HEK293 (cell line): ENCODE data around the gene FGF23.

Source experiments
- CTCF ChIA-PET: fragments of 350-600 bp; formaldehyde crosslinking; extraction: SDS; loops from one replicate; lab custom pipeline; 2021; ENCODE audit warnings: antibody characterized with exemption; lab: Yijun Ruan, JAX
- POLR2A ChIA-PET: fragments of 300-600 bp; formaldehyde crosslinking; extraction: SDS; loops from one replicate; lab custom pipeline; 2020; ENCODE audit warnings: antibody characterized with exemption, inconsistent platforms; lab: Yijun Ruan, JAX
- H3K27ac ChIP-seq: fragments of 200-500 bp; sonication (Bioruptor generic); 2 replicates; pipeline ENCODE4 v1.5.1; 2014; ENCODE audit warnings: low read depth, low read length, control low read depth, inconsistent platforms; ENCODE audit errors: extremely low read depth
- H3K36me3 ChIP-seq, 2 experiments: fragments of 200-500 bp in 1 of 2; sonication (Bioruptor generic) in 1 of 2; 1 replicate in 1 of 2; 2 replicates in 1 of 2; pipeline ENCODE4 v1.5.1; 2014 to 2017; ENCODE audit warnings: inconsistent platforms in 2 of 2, low read length in 2 of 2; ENCODE audit not compliant: control insufficient read depth in 2 of 2, insufficient read depth in 1 of 2
- H3K4me1 ChIP-seq: fragments of 200-500 bp; sonication (Bioruptor generic); 2 replicates; pipeline ENCODE4 v1.5.1; 2014; ENCODE audit warnings: mild to moderate bottlenecking, low read length, inconsistent platforms; ENCODE audit not compliant: control insufficient read depth, insufficient read depth
- H3K4me3 ChIP-seq: 2 replicates; pipeline ENCODE4 v1.5.1; 2011; ENCODE audit warnings: low read depth, mild to moderate bottlenecking, control low read depth, low read length, moderate library complexity
- H3K9me3 ChIP-seq: fragments of 200-500 bp; sonication (Bioruptor generic); 2 replicates; pipeline ENCODE4 v1.5.1; 2014; ENCODE audit warnings: low read depth, low read length, inconsistent platforms; ENCODE audit not compliant: control insufficient read depth, insufficient read depth
- BCL11A ChIP-seq: fragments of 450-650 bp; formaldehyde crosslinking; IDR thresholded peaks from 2 replicates; pipeline ENCODE4 v1.5.1; 2016; ENCODE audit warnings: low read depth, missing biosample characterization, missing genetic modification characterization
- BCL11B ChIP-seq: fragments of 450-650 bp; formaldehyde crosslinking; IDR thresholded peaks from 2 replicates; pipeline ENCODE4 v1.5.1; 2016; ENCODE audit warnings: low read depth, missing biosample characterization, missing genetic modification characterization
- EGR2 ChIP-seq: fragments of 450-650 bp; formaldehyde crosslinking; IDR thresholded peaks from 2 replicates; pipeline ENCODE4 v1.5.1; 2016; ENCODE audit warnings: low read depth, missing biosample characterization, missing genetic modification characterization
- GFI1B ChIP-seq: fragments of 450-650 bp; formaldehyde crosslinking; IDR thresholded peaks from 2 replicates; pipeline ENCODE4 v1.5.1; 2016; ENCODE audit warnings: missing biosample characterization, missing genetic modification characterization
- KLF8 ChIP-seq: fragments of 450-650 bp; formaldehyde crosslinking; IDR thresholded peaks from 2 replicates; pipeline ENCODE4 v1.5.1; 2016; ENCODE audit warnings: missing biosample characterization, missing genetic modification characterization
- KLF9 ChIP-seq: fragments of 450-650 bp; formaldehyde crosslinking; IDR thresholded peaks from 2 replicates; pipeline ENCODE4 v1.5.1; 2016; ENCODE audit warnings: missing biosample characterization, missing genetic modification characterization, low read depth
- PRDM1 ChIP-seq: fragments of 450-650 bp; formaldehyde crosslinking; IDR thresholded peaks from 2 replicates; pipeline ENCODE4; 2016; ENCODE audit warnings: missing biosample characterization, missing genetic modification characterization
- ZBTB48 ChIP-seq: fragments of 450-650 bp; formaldehyde crosslinking; IDR thresholded peaks from 2 replicates; pipeline ENCODE4 v1.5.1; 2016; ENCODE audit warnings: missing biosample characterization, missing genetic modification characterization
- ZNF112 ChIP-seq: fragments of 450-650 bp; formaldehyde crosslinking; IDR thresholded peaks from 2 replicates; pipeline ENCODE4 v1.5.0; 2017; ENCODE audit warnings: missing biosample characterization, missing genetic modification characterization
- ZNF132 ChIP-seq: fragments of 450-650 bp; formaldehyde crosslinking; IDR thresholded peaks from 2 replicates; pipeline ENCODE4 v1.5.1; 2017; ENCODE audit warnings: missing biosample characterization, missing genetic modification characterization, borderline replicate concordance
- ZNF133 ChIP-seq: fragments of 450-650 bp; formaldehyde crosslinking; IDR thresholded peaks from 2 replicates; pipeline ENCODE4 v1.5.1; 2016; ENCODE audit warnings: missing biosample characterization, missing genetic modification characterization
- ZNF433 ChIP-seq: fragments of 450-650 bp; formaldehyde crosslinking; IDR thresholded peaks from 2 replicates; pipeline ENCODE4 v1.5.1; 2016; ENCODE audit warnings: missing biosample characterization, missing genetic modification characterization, low read depth
- ZNF501 ChIP-seq: fragments of 450-650 bp; formaldehyde crosslinking; IDR thresholded peaks from 2 replicates; pipeline ENCODE4 v1.5.1; 2016; ENCODE audit warnings: missing biosample characterization, missing genetic modification characterization
- ZNF558 ChIP-seq: fragments of 450-650 bp; formaldehyde crosslinking; IDR thresholded peaks from 2 replicates; pipeline ENCODE4 v1.5.1; 2016; ENCODE audit warnings: missing biosample characterization, missing genetic modification characterization
- ZNF561 ChIP-seq: fragments of 450-650 bp; IDR thresholded peaks from 2 replicates; pipeline ENCODE4 v1.5.1; 2018; ENCODE audit warnings: missing biosample characterization, missing genetic modification characterization, borderline replicate concordance
- ZNF596 ChIP-seq: fragments of 450-650 bp; IDR thresholded peaks from 2 replicates; pipeline ENCODE4 v1.5.0; 2018; ENCODE audit warnings: missing biosample characterization, mild to moderate bottlenecking, missing genetic modification characterization, moderate library complexity
- ZNF654 ChIP-seq: fragments of 450-650 bp; formaldehyde crosslinking; IDR thresholded peaks from 2 replicates; pipeline ENCODE4 v1.5.1; 2016; ENCODE audit warnings: low read depth, missing biosample characterization, missing genetic modification characterization
- ZNF76 ChIP-seq: fragments of 450-650 bp; formaldehyde crosslinking; IDR thresholded peaks from 2 replicates; pipeline ENCODE4; 2016; ENCODE audit warnings: low read depth, missing biosample characterization, missing genetic modification characterization, borderline replicate concordance
- ZNF768 ChIP-seq: fragments of 450-650 bp; formaldehyde crosslinking; IDR thresholded peaks from 2 replicates; pipeline ENCODE4 v1.5.1; 2018; ENCODE audit warnings: missing biosample characterization, mild to moderate bottlenecking, missing genetic modification characterization
- ZNF792 ChIP-seq: fragments of 450-650 bp; formaldehyde crosslinking; IDR thresholded peaks from 2 replicates; pipeline ENCODE4 v1.5.1; 2016; ENCODE audit warnings: missing biosample characterization, missing genetic modification characterization
- TF ChIP-seq, protein P1 (sequence below): fragments of 450-650 bp; formaldehyde crosslinking; IDR thresholded peaks from 2 replicates; pipeline ENCODE4 v1.5.1; 2016; ENCODE audit warnings: missing biosample characterization, missing genetic modification characterization
- TF ChIP-seq, protein P2 (sequence below): fragments of 450-650 bp; formaldehyde crosslinking; IDR thresholded peaks from 2 replicates; pipeline ENCODE4 v1.5.1; 2016; ENCODE audit warnings: missing biosample characterization, missing genetic modification characterization
- TF ChIP-seq, protein P3 (sequence below): fragments of 450-650 bp; formaldehyde crosslinking; IDR thresholded peaks from 2 replicates; pipeline ENCODE4 v1.5.1; 2016; ENCODE audit warnings: missing biosample characterization, missing genetic modification characterization
- TF ChIP-seq, protein P4 (sequence below): fragments of 450-650 bp; formaldehyde crosslinking; IDR thresholded peaks from 2 replicates; pipeline ENCODE4 v1.5.1; 2016; ENCODE audit warnings: missing biosample characterization, missing genetic modification characterization
- TF ChIP-seq, protein P5 (sequence below): fragments of 450-650 bp; formaldehyde crosslinking; IDR thresholded peaks from 2 replicates; pipeline ENCODE4 v1.5.1; 2016; ENCODE audit warnings: missing biosample characterization, missing genetic modification characterization
- TF ChIP-seq, protein P6 (sequence below): fragments of 450-650 bp; formaldehyde crosslinking; IDR thresholded peaks from 2 replicates; pipeline ENCODE4 v1.5.1; 2016; ENCODE audit warnings: missing biosample characterization, missing genetic modification characterization

FGF23 gene

DNA sequence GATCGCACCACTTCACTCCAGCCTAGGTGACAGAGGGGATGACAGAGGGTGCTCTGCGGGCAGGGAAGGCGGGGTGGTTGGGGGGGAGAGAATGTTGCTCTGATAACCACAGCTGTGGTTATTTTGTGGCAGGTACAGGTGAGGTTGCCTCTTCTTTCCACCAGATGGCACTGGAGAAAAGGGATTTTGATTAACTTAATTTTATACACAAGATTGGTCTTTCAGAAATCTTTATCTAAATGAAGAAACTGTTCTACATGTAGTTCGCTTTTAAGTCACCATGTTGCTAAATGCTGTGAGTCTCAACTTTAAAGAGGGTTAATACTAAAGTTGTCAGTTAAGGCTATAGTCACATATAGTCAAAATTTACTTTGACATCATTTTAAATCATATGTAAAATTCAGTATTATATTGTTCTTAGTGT lies 25.7 kb downstream of the FGF23 start:
- Histone ChIP-seq H3K36me3 (peaks cover 13 to 43% of the 10 kb centered on the region in 2 experiments), H3K9me3 (no peaks in the 10 kb centered on the region), H3K27ac (no peak overlapping the region), H3K4me3 (no peak overlapping the region), H3K4me1 (no peaks in the 10 kb centered on the region)
- TF ChIP-seq, protein P1, sequence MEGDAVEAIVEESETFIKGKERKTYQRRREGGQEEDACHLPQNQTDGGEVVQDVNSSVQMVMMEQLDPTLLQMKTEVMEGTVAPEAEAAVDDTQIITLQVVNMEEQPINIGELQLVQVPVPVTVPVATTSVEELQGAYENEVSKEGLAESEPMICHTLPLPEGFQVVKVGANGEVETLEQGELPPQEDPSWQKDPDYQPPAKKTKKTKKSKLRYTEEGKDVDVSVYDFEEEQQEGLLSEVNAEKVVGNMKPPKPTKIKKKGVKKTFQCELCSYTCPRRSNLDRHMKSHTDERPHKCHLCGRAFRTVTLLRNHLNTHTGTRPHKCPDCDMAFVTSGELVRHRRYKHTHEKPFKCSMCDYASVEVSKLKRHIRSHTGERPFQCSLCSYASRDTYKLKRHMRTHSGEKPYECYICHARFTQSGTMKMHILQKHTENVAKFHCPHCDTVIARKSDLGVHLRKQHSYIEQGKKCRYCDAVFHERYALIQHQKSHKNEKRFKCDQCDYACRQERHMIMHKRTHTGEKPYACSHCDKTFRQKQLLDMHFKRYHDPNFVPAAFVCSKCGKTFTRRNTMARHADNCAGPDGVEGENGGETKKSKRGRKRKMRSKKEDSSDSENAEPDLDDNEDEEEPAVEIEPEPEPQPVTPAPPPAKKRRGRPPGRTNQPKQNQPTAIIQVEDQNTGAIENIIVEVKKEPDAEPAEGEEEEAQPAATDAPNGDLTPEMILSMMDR (tag by site-specific recombination), result peak; percentile 35; the same call in 1 of the 2 replicates
- peak; percentile 63 for TF ChIP-seq ZNF654 (tag by site-specific recombination)
- TF ChIP-seq ZNF596, result no peak
- POLR2A ChIA-PET, result no interaction called here
- CTCF ChIA-PET, result interaction anchor here (0.6 to 1.2 kb wide), 6 partner anchors 9 to 246 kb away, joined by 3 to 4 read pairs (median 3); no protein-coding TSS in a partner anchor

DNA sequence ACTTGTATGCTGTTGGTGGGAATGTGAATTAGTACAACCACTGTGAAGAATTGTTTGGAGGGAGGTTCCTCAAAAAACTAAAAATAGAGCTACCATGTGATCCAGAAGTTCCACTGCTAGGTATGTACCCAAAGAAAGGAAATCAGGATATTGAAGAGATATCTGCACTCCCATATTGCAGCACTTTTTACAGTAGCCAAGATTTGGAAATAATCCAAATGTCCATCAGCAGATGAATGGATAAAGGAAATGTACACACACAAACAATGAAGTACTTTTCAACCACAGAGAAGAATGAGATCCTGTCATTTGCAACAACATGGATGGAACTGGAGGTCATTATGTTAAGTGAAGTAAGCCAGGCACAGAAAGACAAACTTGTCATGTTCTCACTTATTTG lies 32.6 kb downstream of the FGF23 start:
- peaks cover 4 to 22% of the 10 kb centered on the region in 2 experiments for H3K36me3 ChIP-seq

DNA sequence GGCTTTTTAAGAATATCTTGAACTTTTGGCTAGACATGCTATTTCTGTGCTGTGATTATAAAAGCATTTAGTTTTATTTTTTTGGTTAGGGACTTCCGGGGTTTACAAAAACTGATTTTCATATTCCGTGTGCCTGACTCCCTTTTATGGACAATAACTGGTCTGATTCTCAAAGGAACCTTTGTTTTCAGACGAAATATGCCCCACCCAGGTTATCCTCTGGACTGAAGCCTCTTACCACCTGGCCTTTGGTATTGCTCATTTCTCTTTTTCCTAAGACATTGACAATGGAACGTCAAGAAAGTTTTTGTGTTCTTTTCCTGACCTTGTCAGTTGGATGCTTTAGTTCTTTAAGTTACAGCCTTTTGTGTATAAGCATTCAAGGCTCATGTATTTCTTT lies 47.7 kb downstream of the FGF23 start:
- Histone ChIP-seq H3K27ac (no peak overlapping the region), H3K4me3 (no peak overlapping the region), H3K4me1 (peaks cover 8% of the 10 kb centered on the region), H3K36me3 (peaks cover 35 to 55% of the 10 kb centered on the region in 2 experiments), H3K9me3 (no peaks in the 10 kb centered on the region; the same call in 1 of the 2 replicates)
- POLR2A ChIA-PET, result no interaction called here
- CTCF ChIA-PET, result no interaction called here
- TF ChIP-seq BCL11A (tag by site-specific recombination) (no peak), ZNF792 (no peak), GFI1B (tag by site-specific recombination) (no peak), ZBTB48 (tag by site-specific recombination) (no peak), ZNF561 (tag by site-specific recombination) (no peak), ZNF112 (tag by site-specific recombination) (no peak)
- TF ChIP-seq, protein P2, sequence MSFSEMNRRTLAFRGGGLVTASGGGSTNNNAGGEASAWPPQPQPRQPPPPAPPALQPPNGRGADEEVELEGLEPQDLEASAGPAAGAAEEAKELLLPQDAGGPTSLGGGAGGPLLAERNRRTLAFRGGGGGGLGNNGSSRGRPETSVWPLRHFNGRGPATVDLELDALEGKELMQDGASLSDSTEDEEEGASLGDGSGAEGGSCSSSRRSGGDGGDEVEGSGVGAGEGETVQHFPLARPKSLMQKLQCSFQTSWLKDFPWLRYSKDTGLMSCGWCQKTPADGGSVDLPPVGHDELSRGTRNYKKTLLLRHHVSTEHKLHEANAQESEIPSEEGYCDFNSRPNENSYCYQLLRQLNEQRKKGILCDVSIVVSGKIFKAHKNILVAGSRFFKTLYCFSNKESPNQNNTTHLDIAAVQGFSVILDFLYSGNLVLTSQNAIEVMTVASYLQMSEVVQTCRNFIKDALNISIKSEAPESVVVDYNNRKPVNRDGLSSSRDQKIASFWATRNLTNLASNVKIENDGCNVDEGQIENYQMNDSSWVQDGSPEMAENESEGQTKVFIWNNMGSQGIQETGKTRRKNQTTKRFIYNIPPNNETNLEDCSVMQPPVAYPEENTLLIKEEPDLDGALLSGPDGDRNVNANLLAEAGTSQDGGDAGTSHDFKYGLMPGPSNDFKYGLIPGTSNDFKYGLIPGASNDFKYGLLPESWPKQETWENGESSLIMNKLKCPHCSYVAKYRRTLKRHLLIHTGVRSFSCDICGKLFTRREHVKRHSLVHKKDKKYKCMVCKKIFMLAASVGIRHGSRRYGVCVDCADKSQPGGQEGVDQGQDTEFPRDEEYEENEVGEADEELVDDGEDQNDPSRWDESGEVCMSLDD (tag by site-specific recombination), result no peak
- TF ChIP-seq, protein P3, sequence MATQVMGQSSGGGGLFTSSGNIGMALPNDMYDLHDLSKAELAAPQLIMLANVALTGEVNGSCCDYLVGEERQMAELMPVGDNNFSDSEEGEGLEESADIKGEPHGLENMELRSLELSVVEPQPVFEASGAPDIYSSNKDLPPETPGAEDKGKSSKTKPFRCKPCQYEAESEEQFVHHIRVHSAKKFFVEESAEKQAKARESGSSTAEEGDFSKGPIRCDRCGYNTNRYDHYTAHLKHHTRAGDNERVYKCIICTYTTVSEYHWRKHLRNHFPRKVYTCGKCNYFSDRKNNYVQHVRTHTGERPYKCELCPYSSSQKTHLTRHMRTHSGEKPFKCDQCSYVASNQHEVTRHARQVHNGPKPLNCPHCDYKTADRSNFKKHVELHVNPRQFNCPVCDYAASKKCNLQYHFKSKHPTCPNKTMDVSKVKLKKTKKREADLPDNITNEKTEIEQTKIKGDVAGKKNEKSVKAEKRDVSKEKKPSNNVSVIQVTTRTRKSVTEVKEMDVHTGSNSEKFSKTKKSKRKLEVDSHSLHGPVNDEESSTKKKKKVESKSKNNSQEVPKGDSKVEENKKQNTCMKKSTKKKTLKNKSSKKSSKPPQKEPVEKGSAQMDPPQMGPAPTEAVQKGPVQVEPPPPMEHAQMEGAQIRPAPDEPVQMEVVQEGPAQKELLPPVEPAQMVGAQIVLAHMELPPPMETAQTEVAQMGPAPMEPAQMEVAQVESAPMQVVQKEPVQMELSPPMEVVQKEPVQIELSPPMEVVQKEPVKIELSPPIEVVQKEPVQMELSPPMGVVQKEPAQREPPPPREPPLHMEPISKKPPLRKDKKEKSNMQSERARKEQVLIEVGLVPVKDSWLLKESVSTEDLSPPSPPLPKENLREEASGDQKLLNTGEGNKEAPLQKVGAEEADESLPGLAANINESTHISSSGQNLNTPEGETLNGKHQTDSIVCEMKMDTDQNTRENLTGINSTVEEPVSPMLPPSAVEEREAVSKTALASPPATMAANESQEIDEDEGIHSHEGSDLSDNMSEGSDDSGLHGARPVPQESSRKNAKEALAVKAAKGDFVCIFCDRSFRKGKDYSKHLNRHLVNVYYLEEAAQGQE (tag by site-specific recombination), result no peak
- TF ChIP-seq, protein P4, sequence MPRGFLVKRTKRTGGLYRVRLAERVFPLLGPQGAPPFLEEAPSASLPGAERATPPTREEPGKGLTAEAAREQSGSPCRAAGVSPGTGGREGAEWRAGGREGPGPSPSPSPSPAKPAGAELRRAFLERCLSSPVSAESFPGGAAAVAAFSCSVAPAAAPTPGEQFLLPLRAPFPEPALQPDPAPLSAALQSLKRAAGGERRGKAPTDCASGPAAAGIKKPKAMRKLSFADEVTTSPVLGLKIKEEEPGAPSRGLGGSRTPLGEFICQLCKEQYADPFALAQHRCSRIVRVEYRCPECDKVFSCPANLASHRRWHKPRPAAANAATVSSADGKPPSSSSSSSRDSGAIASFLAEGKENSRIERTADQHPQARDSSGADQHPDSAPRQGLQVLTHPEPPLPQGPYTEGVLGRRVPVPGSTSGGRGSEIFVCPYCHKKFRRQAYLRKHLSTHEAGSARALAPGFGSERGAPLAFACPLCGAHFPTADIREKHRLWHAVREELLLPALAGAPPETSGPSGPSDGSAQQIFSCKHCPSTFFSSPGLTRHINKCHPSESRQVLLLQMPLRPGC (tag by site-specific recombination), result no peak
- TF ChIP-seq, protein P5, sequence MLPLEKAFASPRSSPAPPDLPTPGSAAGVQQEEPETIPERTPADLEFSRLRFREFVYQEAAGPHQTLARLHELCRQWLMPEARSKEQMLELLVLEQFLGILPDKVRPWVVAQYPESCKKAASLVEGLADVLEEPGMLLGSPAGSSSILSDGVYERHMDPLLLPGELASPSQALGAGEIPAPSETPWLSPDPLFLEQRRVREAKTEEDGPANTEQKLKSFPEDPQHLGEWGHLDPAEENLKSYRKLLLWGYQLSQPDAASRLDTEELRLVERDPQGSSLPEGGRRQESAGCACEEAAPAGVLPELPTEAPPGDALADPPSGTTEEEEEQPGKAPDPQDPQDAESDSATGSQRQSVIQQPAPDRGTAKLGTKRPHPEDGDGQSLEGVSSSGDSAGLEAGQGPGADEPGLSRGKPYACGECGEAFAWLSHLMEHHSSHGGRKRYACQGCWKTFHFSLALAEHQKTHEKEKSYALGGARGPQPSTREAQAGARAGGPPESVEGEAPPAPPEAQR (tag by site-specific recombination), result no peak

More for the DNA sequence above, 32.6 kb downstream of the FGF23 start:
- Histone ChIP-seq H3K4me1 (no peaks in the 10 kb centered on the region), H3K27ac (no peak overlapping the region), H3K9me3 (no peaks in the 10 kb centered on the region), H3K4me3 (no peak overlapping the region)
- CTCF ChIA-PET, result no interaction called here
- POLR2A ChIA-PET, result no interaction called here
- TF ChIP-seq PRDM1 (tag by site-specific recombination) (no peak), ZNF558 (no peak), ZNF768 (tag by site-specific recombination) (no peak), ZNF132 (tag by site-specific recombination) (no peak), ZNF433 (tag by site-specific recombination) (no peak), BCL11B (tag by site-specific recombination) (no peak), KLF9 (tag by site-specific recombination) (no peak), ZNF792 (no peak), ZNF501 (tag by site-specific recombination) (no peak), ZNF133 (tag by site-specific recombination) (no peak), KLF8 (tag by site-specific recombination) (no peak), EGR2 (tag by site-specific recombination) (no peak), ZNF76 (tag by site-specific recombination) (no peak)
- TF ChIP-seq, protein P6, sequence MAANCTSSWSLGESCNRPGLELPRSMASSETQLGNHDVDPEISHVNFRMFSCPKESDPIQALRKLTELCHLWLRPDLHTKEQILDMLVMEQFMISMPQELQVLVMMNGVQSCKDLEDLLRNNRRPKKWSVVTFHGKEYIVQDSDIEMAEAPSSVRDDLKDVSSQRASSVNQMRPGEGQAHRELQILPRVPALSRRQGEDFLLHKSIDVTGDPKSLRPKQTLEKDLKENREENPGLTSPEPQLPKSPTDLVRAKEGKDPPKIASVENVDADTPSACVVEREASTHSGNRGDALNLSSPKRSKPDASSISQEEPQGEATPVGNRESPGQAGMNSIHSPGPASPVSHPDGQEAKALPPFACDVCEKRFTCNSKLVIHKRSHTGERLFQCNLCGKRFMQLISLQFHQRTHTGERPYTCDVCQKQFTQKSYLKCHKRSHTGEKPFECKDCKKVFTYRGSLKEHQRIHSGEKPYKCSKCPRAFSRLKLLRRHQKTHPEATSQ (tag by site-specific recombination), result no peak
